ENCODE measurements around the gene SGK1.

SGK1 gene

DNA sequence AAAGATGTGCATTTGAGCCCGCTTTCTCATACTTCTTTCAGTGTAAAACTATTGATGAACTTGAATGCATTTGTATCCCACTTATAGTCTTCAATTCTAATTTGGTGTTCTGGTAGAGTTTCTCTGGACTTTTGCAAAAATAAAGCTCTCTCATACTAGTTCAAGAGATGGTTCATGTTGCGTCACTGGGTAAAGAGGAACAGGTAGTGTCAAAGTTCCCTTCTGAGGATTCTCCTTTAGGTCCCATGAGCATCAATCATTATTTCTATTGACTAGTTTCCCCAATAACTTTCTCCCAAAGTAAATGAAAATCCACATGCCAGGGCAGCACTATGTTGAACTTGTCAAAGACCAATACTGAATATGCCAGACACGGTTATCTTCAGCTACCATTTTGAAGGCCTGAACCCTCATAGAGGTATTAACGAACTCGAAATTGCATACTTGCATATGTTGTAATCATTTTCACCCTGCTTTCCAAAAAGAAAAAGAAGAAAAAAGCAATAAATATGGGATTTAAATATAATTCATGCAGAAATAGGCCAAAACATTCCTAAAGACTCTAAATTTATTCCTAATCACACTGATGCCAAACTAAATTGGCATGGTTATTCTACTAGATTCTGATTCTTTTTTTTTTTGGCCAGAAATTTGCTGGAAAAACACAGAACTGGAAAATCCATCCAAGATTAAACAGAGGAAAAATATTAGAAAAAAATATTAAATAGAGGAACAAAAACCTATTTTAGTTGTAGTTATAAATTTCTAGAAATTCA, 84.5 kb downstream of the SGK1 start:
- TF ChIP-seq, protein P1, sequence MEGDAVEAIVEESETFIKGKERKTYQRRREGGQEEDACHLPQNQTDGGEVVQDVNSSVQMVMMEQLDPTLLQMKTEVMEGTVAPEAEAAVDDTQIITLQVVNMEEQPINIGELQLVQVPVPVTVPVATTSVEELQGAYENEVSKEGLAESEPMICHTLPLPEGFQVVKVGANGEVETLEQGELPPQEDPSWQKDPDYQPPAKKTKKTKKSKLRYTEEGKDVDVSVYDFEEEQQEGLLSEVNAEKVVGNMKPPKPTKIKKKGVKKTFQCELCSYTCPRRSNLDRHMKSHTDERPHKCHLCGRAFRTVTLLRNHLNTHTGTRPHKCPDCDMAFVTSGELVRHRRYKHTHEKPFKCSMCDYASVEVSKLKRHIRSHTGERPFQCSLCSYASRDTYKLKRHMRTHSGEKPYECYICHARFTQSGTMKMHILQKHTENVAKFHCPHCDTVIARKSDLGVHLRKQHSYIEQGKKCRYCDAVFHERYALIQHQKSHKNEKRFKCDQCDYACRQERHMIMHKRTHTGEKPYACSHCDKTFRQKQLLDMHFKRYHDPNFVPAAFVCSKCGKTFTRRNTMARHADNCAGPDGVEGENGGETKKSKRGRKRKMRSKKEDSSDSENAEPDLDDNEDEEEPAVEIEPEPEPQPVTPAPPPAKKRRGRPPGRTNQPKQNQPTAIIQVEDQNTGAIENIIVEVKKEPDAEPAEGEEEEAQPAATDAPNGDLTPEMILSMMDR (conservative IDR thresholded peaks at IDR 0.05; ENCODE audit: control insufficient read depth, insufficient read depth, low read depth, low read length): no peak
- no peak for DNase-seq (ENCODE audit: low read depth)
- no peak overlapping the region for H3K4me3 ChIP-seq (ENCODE audit: control insufficient read depth, low read depth, low read length)

GRCh38 chr6:134230940-134231339, 87.0 kb downstream of the SGK1 start:
- TF ChIP-seq, protein P1 (conservative IDR thresholded peaks at IDR 0.05; ENCODE audit: control insufficient read depth, insufficient read depth, low read depth, low read length): no peak
- no peak for DNase-seq (ENCODE audit: low read depth)
- H3K4me3 ChIP-seq (ENCODE audit: control insufficient read depth, low read depth, low read length): no peak overlapping the region

- TF ChIP-seq, protein P1 (conservative IDR thresholded peaks at IDR 0.05; ENCODE audit: control insufficient read depth, insufficient read depth, low read depth, low read length): no peak
- no peak overlapping the region for H3K4me3 ChIP-seq (ENCODE audit: control insufficient read depth, low read depth, low read length)
- no peak for DNase-seq (ENCODE audit: low read depth)
Observed at GRCh38 chr6:134230087-134230700, 87.7 kb downstream of the SGK1 start.

- no peak for DNase-seq (ENCODE audit: low read depth)
- no peak overlapping the region for H3K4me3 ChIP-seq (ENCODE audit: control insufficient read depth, low read depth, low read length)
- TF ChIP-seq, protein P1 (conservative IDR thresholded peaks at IDR 0.05; ENCODE audit: control insufficient read depth, insufficient read depth, low read depth, low read length): no peak
Observed at GRCh38 chr6:134229520-134229919, 88.4 kb downstream of the SGK1 start.

DNA sequence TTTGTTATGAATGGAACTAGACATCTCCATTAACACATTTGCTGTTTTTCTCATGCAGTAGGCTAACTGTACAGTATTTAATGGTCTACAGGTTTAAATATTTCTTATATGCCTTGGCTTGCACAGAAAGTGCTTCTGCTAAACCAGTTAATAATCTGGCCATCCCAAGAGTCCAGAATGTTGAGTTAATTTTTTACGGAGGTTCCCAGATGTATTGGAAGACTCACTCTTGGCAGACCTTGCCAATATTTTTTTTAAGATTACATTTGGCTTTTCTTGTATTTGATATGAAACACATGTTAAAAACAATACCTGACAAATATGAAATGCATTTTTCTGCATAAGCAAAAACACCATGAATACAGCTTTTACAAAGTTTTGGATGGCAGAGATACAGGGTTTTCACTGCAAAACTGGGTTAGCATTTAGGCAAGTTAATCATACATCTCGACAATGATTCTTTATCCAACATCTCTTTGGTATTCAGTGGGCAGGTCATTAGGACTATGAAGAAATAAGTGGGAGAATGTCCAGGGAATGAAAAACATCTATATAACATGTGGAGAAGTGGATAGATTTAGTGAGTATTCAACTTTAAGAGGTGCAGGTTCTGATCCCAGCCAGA, 94.0 kb downstream of the SGK1 start:
- peak; percentile 59 for DNase-seq (ENCODE audit: low read depth)
- no peak overlapping the region for H3K4me3 ChIP-seq (ENCODE audit: control insufficient read depth, low read depth, low read length)
- TF ChIP-seq, protein P1 (conservative IDR thresholded peaks at IDR 0.05; ENCODE audit: control insufficient read depth, insufficient read depth, low read depth, low read length): no peak

GRCh38 chr6:134221250-134221649, 96.7 kb downstream of the SGK1 start:
- H3K4me3 ChIP-seq (ENCODE audit: control insufficient read depth, low read depth, low read length): no peak overlapping the region
- DNase-seq (ENCODE audit: low read depth): no peak
- TF ChIP-seq, protein P1 (conservative IDR thresholded peaks at IDR 0.05; ENCODE audit: control insufficient read depth, insufficient read depth, low read depth, low read length): no peak
